H9 (cell line): ENCODE results near the gene MEIS3. TPM values are rescaled to one million over a fixed set of nuclear protein-coding genes. Genes with fewer than 3 reads are reported as not detected.

Source experiments
- DNase-seq: peaks from one replicate; pipeline ENCODE4 v3.0.0-alpha.2; 2017
- H2AFZ ChIP-seq: one replicate; pipeline ENCODE4 v1.6.1; 2013; ENCODE audit warnings: mild to moderate bottlenecking, low read length, control low read depth, moderate library complexity
- H2AK5ac ChIP-seq: 2 replicates; pipeline ENCODE4 v1.6.1; 2013; ENCODE audit warnings: low read length, control low read depth, mixed read lengths; ENCODE audit not compliant: insufficient read length
- H2BK120ac ChIP-seq: one replicate; pipeline ENCODE4 v1.6.1; 2013; ENCODE audit warnings: low read depth, mild to moderate bottlenecking, low read length, control low read depth, inconsistent platforms; ENCODE audit not compliant: poor library complexity, severe bottlenecking
- H2BK12ac ChIP-seq: 2 replicates; pipeline ENCODE4 v1.6.1; 2013; ENCODE audit warnings: low read length, control low read depth, mixed read lengths, low read depth; ENCODE audit not compliant: insufficient read length
- H2BK15ac ChIP-seq: 2 replicates; pipeline ENCODE4 v1.6.1; 2013; ENCODE audit warnings: low read depth, low read length, control low read depth
- H2BK20ac ChIP-seq: one replicate; pipeline ENCODE4 v1.6.1; 2013; ENCODE audit warnings: low read depth, mild to moderate bottlenecking, low read length, control low read depth, inconsistent platforms; ENCODE audit not compliant: poor library complexity, severe bottlenecking
- H2BK5ac ChIP-seq: 2 replicates; pipeline ENCODE4 v1.6.1; 2013; ENCODE audit warnings: low read length, control low read depth, mixed read lengths; ENCODE audit not compliant: insufficient read length
- H3K14ac ChIP-seq: 2 replicates; pipeline ENCODE4 v1.6.1; 2013; ENCODE audit warnings: low read length, control low read depth; ENCODE audit not compliant: insufficient read depth
- H3K18ac ChIP-seq: 2 replicates; pipeline ENCODE4 v1.6.1; 2013; ENCODE audit warnings: low read depth, mild to moderate bottlenecking, mixed read lengths, low read length, control low read depth; ENCODE audit not compliant: insufficient read length
- H3K23ac ChIP-seq: 2 replicates; pipeline ENCODE4 v1.6.1; 2013; ENCODE audit warnings: low read length, control low read depth, mixed read lengths, low read depth; ENCODE audit not compliant: insufficient read length
- H3K23me2 ChIP-seq: 2 replicates; pipeline ENCODE4 v1.6.1; 2013; ENCODE audit warnings: low read depth, mild to moderate bottlenecking, mixed read lengths, low read length, control low read depth; ENCODE audit not compliant: insufficient read length, poor library complexity, severe bottlenecking
- H3K27ac ChIP-seq: 2 replicates; pipeline ENCODE4 v1.5.1; 2013; ENCODE audit warnings: low read length, control low read depth, mixed read lengths, low read depth; ENCODE audit not compliant: insufficient read length
- H3K27me3 ChIP-seq: 2 replicates; pipeline ENCODE4 v1.6.1; 2013; ENCODE audit warnings: low read length, control low read depth, inconsistent platforms; ENCODE audit not compliant: insufficient read depth
- H3K4ac ChIP-seq: 2 replicates; pipeline ENCODE4 v1.6.1; 2013; ENCODE audit warnings: low read depth, mild to moderate bottlenecking, control low read depth, inconsistent platforms, low read length, moderate library complexity
- H3K4me1 ChIP-seq: 2 replicates; pipeline ENCODE4 v1.6.1; 2013; ENCODE audit warnings: low read length, control low read depth, inconsistent platforms; ENCODE audit not compliant: insufficient read depth
- H3K4me2 ChIP-seq: 2 replicates; pipeline ENCODE4 v1.6.1; 2013; ENCODE audit warnings: low read length, control low read depth, mixed read lengths; ENCODE audit not compliant: insufficient read length, insufficient read depth
- H3K56ac ChIP-seq: 2 replicates; pipeline ENCODE4 v1.6.1; 2013; ENCODE audit warnings: low read depth, mild to moderate bottlenecking, mixed read lengths, low read length, control low read depth; ENCODE audit not compliant: insufficient read length
- H3K79me1 ChIP-seq: 2 replicates; pipeline ENCODE4 v1.6.1; 2013; ENCODE audit warnings: low read depth, mild to moderate bottlenecking, moderate library complexity, low read length, control low read depth, inconsistent platforms; ENCODE audit not compliant: insufficient read depth, poor library complexity, severe bottlenecking
- H3K79me2 ChIP-seq: 2 replicates; pipeline ENCODE4 v1.6.1; 2013; ENCODE audit warnings: low read length, control low read depth, inconsistent platforms; ENCODE audit not compliant: insufficient read depth
- H3K9ac ChIP-seq: 2 replicates; pipeline ENCODE4 v1.6.1; 2013; ENCODE audit warnings: low read length, control low read depth, mixed read lengths; ENCODE audit not compliant: insufficient read length; ENCODE audit errors: extremely low read depth
- H3K9me3 ChIP-seq: one replicate; pipeline ENCODE4 v1.6.1; 2013; ENCODE audit warnings: low read depth, low read length, inconsistent platforms; ENCODE audit not compliant: control insufficient read depth
- H3T11ph ChIP-seq: one replicate; pipeline ENCODE4 v1.6.1; 2013; ENCODE audit warnings: mild to moderate bottlenecking, low read length, control low read depth, inconsistent platforms
- H4K20me1 ChIP-seq: one replicate; pipeline ENCODE4 v1.6.1; 2013; ENCODE audit not compliant: control insufficient read depth, insufficient read length, insufficient read depth
- H4K5ac ChIP-seq: 2 replicates; pipeline ENCODE4 v1.6.1; 2013; ENCODE audit warnings: low read depth, mild to moderate bottlenecking, mixed read lengths, low read length, control low read depth; ENCODE audit not compliant: insufficient read length
- H4K8ac ChIP-seq: replicated peaks from 2 replicates; pipeline ENCODE4 v1.6.1; 2013; ENCODE audit warnings: low read length, control low read depth, mixed read lengths, low read depth; ENCODE audit not compliant: insufficient read length
- H4K91ac ChIP-seq: 2 replicates; pipeline ENCODE4 v1.6.1; 2013; ENCODE audit warnings: low read depth, mild to moderate bottlenecking, moderate library complexity, mixed read lengths, low read length, control low read depth; ENCODE audit not compliant: insufficient read length
- H3K27ac Mint-ChIP-seq, 3 experiments: 2 replicates in 2 of 3; 3 replicates in 1 of 3; pipeline ENCODE4 v1.8.0; 2020 to 2021; ENCODE audit warnings: mixed read lengths in 3 of 3, mild to moderate bottlenecking in 1 of 3, moderate library complexity in 1 of 3
- H3K27me3 Mint-ChIP-seq: 2 replicates; pipeline ENCODE4 v1.8.0; 2021; ENCODE audit warnings: low read depth, mild to moderate bottlenecking, moderate library complexity, mixed read lengths
- H3K36me3 Mint-ChIP-seq, 3 experiments: 2 replicates in 2 of 3; 3 replicates in 1 of 3; pipeline ENCODE4 v1.8.0; 2020 to 2021; ENCODE audit warnings: low read depth in 3 of 3, mixed read lengths in 3 of 3; ENCODE audit not compliant: insufficient read depth in 1 of 3
- H3K4me1 Mint-ChIP-seq, 2 experiments: 2 replicates each; pipeline ENCODE4 v1.8.0; 2020; ENCODE audit warnings: mixed read lengths in 2 of 2
- H3K4me3 Mint-ChIP-seq, 2 experiments: 2 replicates in 1 of 2; 3 replicates in 1 of 2; pipeline ENCODE4 v1.8.0; 2020 to 2021; ENCODE audit warnings: mild to moderate bottlenecking in 2 of 2, mixed read lengths in 2 of 2, moderate library complexity in 1 of 2
- H3K9me3 Mint-ChIP-seq, 2 experiments: 2 replicates in 1 of 2; 3 replicates in 1 of 2; pipeline ENCODE4 v1.8.0; 2020; ENCODE audit warnings: mild to moderate bottlenecking in 2 of 2, mixed read lengths in 2 of 2, moderate library complexity in 1 of 2
- CTCF ChIP-seq: fragments of 200-600 bp; sonication (generic); conservative IDR thresholded peaks from 3 replicates; pipeline ENCODE4 v1.8.0; 2021; ENCODE audit warnings: antibody characterized with exemption, mild to moderate bottlenecking
- WGBS: extraction: QIAGEN DNeasy Blood & Tissue Kit; methylation state at CpG from one replicate; pipeline ENCODE4 v1.1.7; 2013; ENCODE audit warnings: missing lambda C conversion rate, low lambda C conversion rate, mixed read lengths; ENCODE audit not compliant: insufficient read length; ENCODE audit errors: extremely low coverage; 5-methylcytosine and 5-hydroxymethylcytosine counted together
- total RNA-seq: library from RNA; stranded (reverse); gene quantifications from 2 replicates; pipeline ENCODE4 v1.2.1, GENCODE V29; 2021

Gene MEIS3
- total RNA-seq, 1 experiment from 2014 or later: 44.0 TPM

- TF ChIP-seq CTCF: no peak
- no peak overlapping the region for H2AK5ac ChIP-seq
- no peak overlapping the region for H4K5ac ChIP-seq
- H4K91ac ChIP-seq: no peak overlapping the region
- H3K9me3 ChIP-seq: no peaks in the 10 kb centered on the region
- H3K36me3 Mint-ChIP-seq: peaks cover 29 to 82% (median 59%) of the 10 kb centered on the region in 3 experiments; a peak in 6 of 7 replicates
- H2BK5ac ChIP-seq: no peak overlapping the region
- no peaks in the 10 kb centered on the region for H3K4me1 Mint-ChIP-seq
- no peaks in the 10 kb centered on the region for H3K23me2 ChIP-seq
- H3K4ac ChIP-seq: no peak overlapping the region
- no peaks in the 10 kb centered on the region for H3K27me3 ChIP-seq
- no peak overlapping the region for H3K27ac ChIP-seq
- H3K4me3 Mint-ChIP-seq: no peak overlapping the region
- H3K79me1 ChIP-seq: no peaks in the 10 kb centered on the region
- H2BK120ac ChIP-seq: no peak overlapping the region
- no peak for DNase-seq
- H3K23ac ChIP-seq: no peak overlapping the region
- H3K27me3 Mint-ChIP-seq: no peaks in the 10 kb centered on the region
- no peak overlapping the region for H3K27ac Mint-ChIP-seq
- WGBS: no CpG with 5 or more reads among the region's 16 CpGs
- no peak overlapping the region for H2BK15ac ChIP-seq
- no peaks in the 10 kb centered on the region for H3K4me1 ChIP-seq
- H2BK20ac ChIP-seq: no peak overlapping the region
- no peaks in the 10 kb centered on the region for H3K9me3 Mint-ChIP-seq
- H2BK12ac ChIP-seq: no peak overlapping the region
- no peak overlapping the region for H3K9ac ChIP-seq
- no peak overlapping the region for H3K18ac ChIP-seq
- no peak overlapping the region for H3K14ac ChIP-seq
- H3K79me2 ChIP-seq: no peaks in the 10 kb centered on the region
- no peak overlapping the region for H3K4me2 ChIP-seq
- no peak overlapping the region for H3K56ac ChIP-seq
- H4K8ac ChIP-seq: no peak overlapping the region
- H2AFZ ChIP-seq: no peak overlapping the region
- no peak overlapping the region for H3T11ph ChIP-seq
- no peaks in the 10 kb centered on the region for H4K20me1 ChIP-seq
Observed at GRCh38 chr19:47377208-47377701, 42.1 kb downstream of the MEIS3 start.
